IMR-90 (cell line): ENCODE measurements around the gene GPR108. TPM values are rescaled to one million over a fixed set of nuclear protein-coding genes. Genes with fewer than 3 reads are reported as not detected.

Experiments used
- ATAC-seq: fragments of 200-7000 bp; cut with Tn5 transposase; 2 replicates; pipeline ENCODE4 v1.9.1; 2020; ENCODE audit warnings: low read depth, mild to moderate bottlenecking, moderate library complexity
- BruUV-seq: library from RNA; stranded (reverse); fragments of 400-500 nt; replicated peaks from 2 replicates; lab custom pipeline; 2021; lab: Mats Ljungman, UMichigan
- CTCF ChIA-PET: fragments of 300-600 bp; formaldehyde crosslinking; extraction: SDS; loops from one replicate; lab custom pipeline; 2021; ENCODE audit warnings: antibody characterized with exemption; lab: Yijun Ruan, JAX
- POLR2A ChIA-PET: fragments of 300-600 bp; sonication (Branson Sonifier 250); formaldehyde crosslinking; loops from one replicate; lab custom pipeline; 2022; ENCODE audit warnings: antibody characterized with exemption; ENCODE audit not compliant: unreplicated experiment; lab: Charles Lee
- DNase-seq: peaks from one replicate; pipeline ENCODE4 v3.0.0; 2013
- H2AFZ ChIP-seq: replicated peaks from 2 replicates; pipeline ENCODE3; 2013; ENCODE audit warnings: low read length, mild to moderate bottlenecking; ENCODE audit not compliant: poor library complexity
- H2AK5ac ChIP-seq: 2 replicates; pipeline ENCODE4 v1.6.1; 2013; ENCODE audit warnings: low read depth, low read length, inconsistent platforms
- H2AK9ac ChIP-seq: replicated peaks from 2 replicates; pipeline ENCODE3; 2013; ENCODE audit warnings: mild to moderate bottlenecking, low read depth, low read length, moderate library complexity; ENCODE audit not compliant: poor library complexity
- H2BK120ac ChIP-seq: 2 replicates; pipeline ENCODE4 v1.6.1; 2013; ENCODE audit warnings: low read depth, low read length, inconsistent platforms
- H2BK15ac ChIP-seq: 3 replicates; pipeline ENCODE4 v1.6.1; 2013; ENCODE audit warnings: low read depth, low read length, inconsistent platforms
- H2BK20ac ChIP-seq: 2 replicates; pipeline ENCODE4 v1.6.1; 2013; ENCODE audit warnings: low read depth, mild to moderate bottlenecking, inconsistent platforms, low read length, moderate library complexity
- H2BK5ac ChIP-seq: 2 replicates; pipeline ENCODE4 v1.6.1; 2013; ENCODE audit warnings: mild to moderate bottlenecking, low read depth, low read length, inconsistent platforms; ENCODE audit not compliant: poor library complexity, severe bottlenecking
- H3K14ac ChIP-seq: replicated peaks from 2 replicates; pipeline ENCODE4 v1.6.1; 2013; ENCODE audit warnings: low read depth, low read length, inconsistent platforms
- H3K18ac ChIP-seq: 2 replicates; pipeline ENCODE4 v1.6.1; 2013; ENCODE audit warnings: low read depth, low read length, control low read depth
- H3K23ac ChIP-seq: 2 replicates; pipeline ENCODE4 v1.6.1; 2013; ENCODE audit warnings: low read depth, low read length, inconsistent platforms
- H3K27ac ChIP-seq: 2 replicates; pipeline ENCODE4 v1.5.1; 2013; ENCODE audit warnings: mild to moderate bottlenecking, control low read depth, low read length; ENCODE audit not compliant: insufficient read depth
- H3K27me3 ChIP-seq: 2 replicates; pipeline ENCODE4 v1.6.1; 2013; ENCODE audit warnings: low read length; ENCODE audit not compliant: control insufficient read depth, insufficient read depth
- H3K36me3 ChIP-seq: 2 replicates; pipeline ENCODE4 v1.6.1; 2013; ENCODE audit warnings: low read length, mixed read lengths; ENCODE audit not compliant: control insufficient read depth, insufficient read depth
- H3K4ac ChIP-seq: 2 replicates; pipeline ENCODE4 v1.6.1; 2013; ENCODE audit warnings: low read depth, low read length, inconsistent platforms
- H3K4me1 ChIP-seq: 2 replicates; pipeline ENCODE4 v1.6.1; 2013; ENCODE audit warnings: low read length, mixed read lengths; ENCODE audit not compliant: control insufficient read depth, insufficient read depth
- H3K4me2 ChIP-seq: 2 replicates; pipeline ENCODE4 v1.6.1; 2013; ENCODE audit warnings: low read depth, mild to moderate bottlenecking, control low read depth, low read length, moderate library complexity
- H3K4me3 ChIP-seq: 2 replicates; pipeline ENCODE4 v1.5.1; 2013; ENCODE audit warnings: low read depth, mild to moderate bottlenecking, control low read depth, low read length, moderate library complexity; ENCODE audit not compliant: insufficient read depth
- H3K56ac ChIP-seq: 2 replicates; pipeline ENCODE4 v1.6.1; 2013; ENCODE audit warnings: low read length, inconsistent platforms; ENCODE audit not compliant: insufficient read depth; ENCODE audit errors: extremely low read depth
- H3K79me1 ChIP-seq, 2 experiments: 2 replicates each; pipeline ENCODE4 v1.6.1; 2013; ENCODE audit warnings: low read length in 2 of 2, inconsistent platforms in 1 of 2, low read depth in 1 of 2
- H3K9ac ChIP-seq: 2 replicates; pipeline ENCODE4 v1.6.1; 2013; ENCODE audit warnings: low read depth, low read length, control low read depth
- H3K9me1 ChIP-seq: 2 replicates; pipeline ENCODE4 v1.6.1; 2013; ENCODE audit warnings: low read length, inconsistent platforms; ENCODE audit not compliant: insufficient read depth
- H3K9me3 ChIP-seq: 2 replicates; pipeline ENCODE4 v1.6.1; 2013; ENCODE audit warnings: low read length; ENCODE audit not compliant: control insufficient read depth, insufficient read depth
- H4K20me1 ChIP-seq: 2 replicates; pipeline ENCODE4 v1.6.1; 2013; ENCODE audit warnings: low read length, inconsistent platforms; ENCODE audit not compliant: insufficient read depth
- H4K5ac ChIP-seq: 2 replicates; pipeline ENCODE4 v1.6.1; 2013; ENCODE audit warnings: mild to moderate bottlenecking, low read depth, low read length, control low read depth
- H4K8ac ChIP-seq, 2 experiments: 2 replicates each; pipeline ENCODE4 v1.6.1; 2013; ENCODE audit warnings: low read depth in 2 of 2, low read length in 2 of 2, control low read depth in 1 of 2, inconsistent platforms in 1 of 2
- H4K91ac ChIP-seq: 2 replicates; pipeline ENCODE4 v1.6.1; 2013; ENCODE audit warnings: low read depth, low read length, inconsistent platforms; ENCODE audit not compliant: insufficient read depth
- BHLHE40 ChIP-seq: fragments of 150-350 bp; IDR thresholded peaks from 2 replicates; pipeline ENCODE4 v1.6.1; 2016; ENCODE audit warnings: mild to moderate bottlenecking, low read depth, low read length
- CEBPB ChIP-seq: IDR thresholded peaks from 2 replicates; pipeline ENCODE4 v1.6.1; 2012; ENCODE audit warnings: low read depth, low read length, improper control_type of control experiment
- CHD1 ChIP-seq: IDR thresholded peaks from 2 replicates; pipeline ENCODE4 v1.6.1; 2012; ENCODE audit warnings: low read depth, low read length, improper control_type of control experiment
- CTCF ChIP-seq: conservative IDR thresholded peaks from 2 replicates; pipeline ENCODE4 v1.5.1; 2012; ENCODE audit warnings: mild to moderate bottlenecking, low read depth, low read length, improper control_type of control experiment
- ELK1 ChIP-seq: fragments of 150-350 bp; IDR thresholded peaks from 2 replicates; pipeline ENCODE4 v1.6.1; 2016; ENCODE audit warnings: low read depth, mild to moderate bottlenecking, low read length, moderate library complexity, borderline replicate concordance
- FOS ChIP-seq: fragments of 150-350 bp; IDR thresholded peaks from 2 replicates; pipeline ENCODE4 v1.6.1; 2016; ENCODE audit warnings: low read depth, low read length
- MAFK ChIP-seq: IDR thresholded peaks from 2 replicates; pipeline ENCODE4 v1.6.1; 2012; ENCODE audit warnings: low read depth, low read length, improper control_type of control experiment
- MAZ ChIP-seq: IDR thresholded peaks from 2 replicates; pipeline ENCODE4 v1.6.1; 2012; ENCODE audit warnings: low read depth, mild to moderate bottlenecking, low read length, improper control_type of control experiment, moderate library complexity, borderline replicate concordance
- MXI1 ChIP-seq: IDR thresholded peaks from 2 replicates; pipeline ENCODE4 v1.6.1; 2012; ENCODE audit warnings: low read depth, mild to moderate bottlenecking, low read length, moderate library complexity, borderline replicate concordance
- NFE2L2 ChIP-seq: fragments of 150-350 bp; IDR thresholded peaks from 2 replicates; pipeline ENCODE4 v1.6.1; 2016; ENCODE audit warnings: low read depth, mild to moderate bottlenecking, low read length
- POLR2A ChIP-seq: IDR thresholded peaks from 2 replicates; pipeline ENCODE4 v1.6.1; 2012; ENCODE audit warnings: mild to moderate bottlenecking, low read depth, low read length
- RAD21 ChIP-seq: IDR thresholded peaks from 2 replicates; pipeline ENCODE4 v1.6.1; 2012; ENCODE audit warnings: low read length, improper control_type of control experiment
- RCOR1 ChIP-seq: IDR thresholded peaks from 2 replicates; pipeline ENCODE4 v1.6.1; 2012; ENCODE audit warnings: mild to moderate bottlenecking, low read length, improper control_type of control experiment; ENCODE audit not compliant: insufficient replicate concordance
- RFX5 ChIP-seq: IDR thresholded peaks from 2 replicates; pipeline ENCODE4 v1.8.0; 2012; ENCODE audit warnings: low read depth, mild to moderate bottlenecking, low read length, moderate library complexity
- SMC3 ChIP-seq: fragments of 150-350 bp; IDR thresholded peaks from 2 replicates; pipeline ENCODE4 v1.6.1; 2016; ENCODE audit warnings: low read depth, mild to moderate bottlenecking, antibody characterized with exemption, low read length, moderate library complexity
- WGBS, 2 experiments: methylation state at CpG; one replicate each; pipeline versions ENCODE4 v1.1.5 to v1.1.7; 2013; ENCODE audit warnings: missing lambda C conversion rate in 2 of 2; ENCODE audit not compliant: insufficient read length in 1 of 2; ENCODE audit errors: extremely low coverage in 2 of 2; 5-methylcytosine and 5-hydroxymethylcytosine counted together
- dilution Hi-C: fragments of 300-500 bp; cut with HindIII; formaldehyde crosslinking; loops from one replicate; pipeline ENCODE4 v1.14.3; 2018; ENCODE audit warnings: low sequenced_read_pairs; ENCODE audit not compliant: unreplicated experiment
- in situ Hi-C: fragments of 300-500 bp; cut with MboI; formaldehyde crosslinking; loops from 3 replicates; pipeline ENCODE4 v1.14.3; 2019; ENCODE audit warnings: low sequenced_read_pairs, inconsistent platforms, mixed read lengths
- intact Hi-C: fragments of 100-400 bp; cut with micrococcal nuclease; formaldehyde crosslinking; loops from 2 replicates; pipeline ENCODE4 v1.10.0; 2022
- polyA plus RNA-seq, 3 experiments: library from polyadenylated mRNA; depleted of rRNA; stranded (reverse); fragments of >200 nt; gene quantifications; 2 replicates each; pipeline ENCODE4 v1.2.3, GENCODE V29; 2012; ENCODE audit warnings: low replicate concordance in 1 of 3
- total RNA-seq: library from RNA; depleted of rRNA; stranded (reverse); fragments of >200 nt; gene quantifications from 2 replicates; pipeline ENCODE4 v1.2.3, GENCODE V29; 2012
- TF ChIP-seq, protein P1 (sequence below): fragments of 150-350 bp; IDR thresholded peaks from 2 replicates; pipeline ENCODE4 v1.6.1; 2017; ENCODE audit warnings: mild to moderate bottlenecking, antibody characterized with exemption, low read length, low read depth

GPR108 gene
- total and polyA plus RNA-seq, 2 of the 4 experiments (the other 2 are of a cell fraction): 28.0 to 38.9 TPM

DNA sequence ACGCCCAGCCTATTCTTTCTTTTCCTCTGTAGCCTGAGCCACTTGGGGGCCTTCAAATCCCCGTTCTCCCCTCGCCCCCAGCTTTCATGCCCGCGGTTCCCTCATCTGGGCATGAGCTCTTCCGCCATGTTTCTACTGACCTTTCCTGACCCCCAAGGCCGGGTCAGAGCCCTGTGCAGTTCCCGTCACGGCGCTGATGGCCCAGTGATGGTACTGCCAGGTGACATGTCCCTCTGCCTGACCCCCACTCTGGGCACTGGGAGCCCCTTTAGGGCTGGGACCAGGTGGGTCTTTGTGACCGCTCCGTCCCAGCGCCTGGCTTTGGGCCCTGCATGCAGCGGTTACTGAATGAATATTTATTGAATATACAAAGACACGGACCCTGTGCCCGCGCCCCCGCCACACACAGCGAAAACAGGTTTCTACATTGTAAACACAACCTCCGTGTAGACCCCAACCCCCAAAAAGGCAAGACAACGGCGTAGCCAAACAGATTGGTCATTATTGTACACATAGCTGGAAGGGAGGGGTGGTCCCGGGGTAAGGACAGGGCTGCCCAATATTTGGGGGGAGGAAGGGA is 7.7 kb downstream of the GPR108 start:
- H4K5ac ChIP-seq: no peak overlapping the region
- POLR2A ChIA-PET: no interaction called here
- no peaks in the 10 kb centered on the region for H3K27me3 ChIP-seq
- in situ Hi-C loops: loop anchor here (10.0 kb wide), 2 partner anchors 135 to 215 kb away; no protein-coding TSS in a partner anchor
- H3K14ac ChIP-seq: no peak overlapping the region
- 91% methylated on average over 8 of the region's 23 CpGs; no CpG with 5 or more reads in 1 of the 2 experiments for WGBS, 2 experiments
- no peaks in the 10 kb centered on the region; the same call in 1 of the 2 replicates for H3K9me1 ChIP-seq
- no peak for DNase-seq
- H3K4me1 ChIP-seq: no peaks in the 10 kb centered on the region
- TF ChIP-seq MAZ (no peak), RCOR1 (no peak), NFE2L2 (no peak), MXI1 (no peak), BHLHE40 (no peak), FOS (no peak), CTCF (no peak), ELK1 (no peak), RFX5 (no peak), CEBPB (no peak), RAD21 (no peak), POLR2A (no peak), SMC3 (no peak), MAFK (no peak), CHD1 (no peak)
- TF ChIP-seq, protein P1, sequence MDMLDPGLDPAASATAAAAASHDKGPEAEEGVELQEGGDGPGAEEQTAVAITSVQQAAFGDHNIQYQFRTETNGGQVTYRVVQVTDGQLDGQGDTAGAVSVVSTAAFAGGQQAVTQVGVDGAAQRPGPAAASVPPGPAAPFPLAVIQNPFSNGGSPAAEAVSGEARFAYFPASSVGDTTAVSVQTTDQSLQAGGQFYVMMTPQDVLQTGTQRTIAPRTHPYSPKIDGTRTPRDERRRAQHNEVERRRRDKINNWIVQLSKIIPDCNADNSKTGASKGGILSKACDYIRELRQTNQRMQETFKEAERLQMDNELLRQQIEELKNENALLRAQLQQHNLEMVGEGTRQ: no peak
- no peak overlapping the region for H4K8ac ChIP-seq
- no peak overlapping the region for H2BK120ac ChIP-seq
- no peak overlapping the region for H3K4me3 ChIP-seq
- no peak overlapping the region for H3K27ac ChIP-seq
- CTCF ChIA-PET: no interaction called here
- dilution Hi-C loops: no loop called here
- H3K4ac ChIP-seq: no peak overlapping the region
- H3K79me1 ChIP-seq: peaks cover 0 to 4% of the 10 kb centered on the region in 2 experiments; a peak in 1 of 4 replicates
- no peak overlapping the region for H2BK5ac ChIP-seq
- no peak overlapping the region for H2BK15ac ChIP-seq
- no peaks in the 10 kb centered on the region for H3K9me3 ChIP-seq
- no peak overlapping the region for H3K4me2 ChIP-seq
- H2AK9ac ChIP-seq: no peak overlapping the region
- H4K91ac ChIP-seq: no peak overlapping the region
- no peak overlapping the region for H3K23ac ChIP-seq
- H2AFZ ChIP-seq: peak overlapping the region; percentile 29
- peaks cover 11% of the 10 kb centered on the region; the same call in 1 of the 2 replicates for H3K36me3 ChIP-seq
- ATAC-seq: no peak
- H3K56ac ChIP-seq: no peak overlapping the region
- BruUV-seq: no TSS peak
- intact Hi-C loops: loop anchor here (10.0 kb wide), 1 partner anchor 335 kb away; the partner anchor contains the start of gene ZNF557
- H4K20me1 ChIP-seq: no peaks in the 10 kb centered on the region
- no peak overlapping the region for H2AK5ac ChIP-seq
- H2BK20ac ChIP-seq: no peak overlapping the region
- H3K9ac ChIP-seq: no peak overlapping the region
- no peak overlapping the region for H3K18ac ChIP-seq
